HUES6 (cell line): ENCODE data around the gene ATP1B3.
"Not testable (repeated sequence)": the region's sequence is repeated elsewhere in the genome, so short reads cannot be mapped to it uniquely, and the experiment has no call there.

Experiments
- H3K27ac ChIP-seq: 2 replicates; pipeline ENCODE4 v1.7.0; 2013; ENCODE audit warnings: low read depth, mild to moderate bottlenecking, low read length, inconsistent platforms
- H3K27me3 ChIP-seq: 2 replicates; pipeline ENCODE4 v1.6.1; 2013; ENCODE audit warnings: low read length; ENCODE audit not compliant: control insufficient read depth, insufficient read depth
- H3K36me3 ChIP-seq: 2 replicates; pipeline ENCODE4 v1.6.1; 2013; ENCODE audit warnings: low read length; ENCODE audit not compliant: control insufficient read depth, insufficient read depth
- H3K4me1 ChIP-seq: 2 replicates; pipeline ENCODE4 v1.6.1; 2013; ENCODE audit warnings: low read length; ENCODE audit not compliant: control insufficient read depth, insufficient read depth
- H3K4me3 ChIP-seq: 2 replicates; pipeline ENCODE4 v1.5.1; 2013; ENCODE audit warnings: low read depth, low read length
- H3K9ac ChIP-seq: one replicate; pipeline ENCODE4 v1.6.1; 2013; ENCODE audit warnings: mild to moderate bottlenecking, low read length
- H3K9me3 ChIP-seq: 2 replicates; pipeline ENCODE4 v1.6.1; 2013; ENCODE audit warnings: low read depth, low read length; ENCODE audit not compliant: control insufficient read depth, insufficient read depth

Gene ATP1B3

DNA sequence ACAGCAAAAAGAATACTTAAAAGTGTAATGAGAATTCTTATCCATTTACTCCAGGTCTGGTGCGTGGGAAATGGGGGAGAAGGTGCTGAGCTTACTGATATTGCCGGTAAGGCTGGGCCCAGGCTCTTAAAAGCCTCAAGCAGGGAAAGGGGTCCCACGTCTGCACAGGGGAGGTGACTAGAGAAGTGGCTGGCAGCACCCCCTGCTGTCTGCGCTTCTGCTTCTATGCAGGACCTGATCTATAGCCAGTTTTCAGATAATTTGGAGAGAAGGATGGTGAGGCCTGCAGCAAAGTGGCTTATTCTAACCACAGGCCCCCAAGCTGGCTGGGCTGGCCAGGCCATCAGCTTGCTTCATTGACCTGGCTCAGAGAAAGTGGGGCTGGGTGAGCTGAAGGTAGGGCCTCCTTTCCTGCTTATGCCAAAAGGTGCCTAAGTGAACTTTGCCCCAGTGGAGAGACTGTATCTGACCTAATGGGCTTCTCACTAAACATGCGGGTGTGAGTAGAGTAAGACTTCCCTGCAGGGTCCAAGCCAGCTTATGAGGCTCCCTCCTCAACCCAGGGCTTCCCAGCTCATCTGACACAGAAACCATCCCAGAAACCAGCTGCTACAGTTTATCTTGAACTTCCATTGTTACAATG is 30.9 kb upstream of the ATP1B3 start:
- H3K9me3 ChIP-seq, result no peaks in the 10 kb centered on the region
- no peak overlapping the region for H3K9ac ChIP-seq
- H3K4me3 ChIP-seq, result no peak overlapping the region
- H3K4me1 ChIP-seq, result peaks cover 13% of the 10 kb centered on the region
- no peak overlapping the region for H3K27ac ChIP-seq
- no peaks in the 10 kb centered on the region for H3K36me3 ChIP-seq
- H3K27me3 ChIP-seq, result no peaks in the 10 kb centered on the region

DNA sequence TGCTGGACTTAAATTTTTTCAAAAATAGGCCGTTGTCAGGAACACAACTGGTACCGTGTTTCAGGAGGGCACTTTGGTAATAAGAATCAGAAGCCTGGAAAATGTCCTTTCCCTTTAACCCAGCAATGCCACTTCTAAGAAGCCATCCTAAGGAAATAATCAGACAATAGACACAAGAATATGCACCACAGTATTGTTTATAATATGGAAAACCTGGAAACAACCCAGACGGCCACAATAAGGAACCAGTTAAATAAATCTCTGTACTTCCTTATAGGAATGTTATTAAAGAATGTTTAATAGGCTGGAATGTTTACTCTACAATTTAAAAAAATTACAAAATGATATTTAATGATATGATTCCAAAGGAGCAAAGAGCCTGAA is 30.4 kb upstream of the ATP1B3 start:
- Histone ChIP-seq H3K4me1 (peaks cover 8% of the 10 kb centered on the region), H3K4me3 (no peak overlapping the region), H3K27me3 (no peaks in the 10 kb centered on the region), H3K27ac (no peak overlapping the region), H3K9ac (no peak overlapping the region), H3K36me3 (no peaks in the 10 kb centered on the region), H3K9me3 (no peaks in the 10 kb centered on the region)

GRCh38 chr3:141848159-141848748 is 28.2 kb upstream of the ATP1B3 start:
- H3K9ac ChIP-seq, H3K27me3 ChIP-seq, H3K9me3 ChIP-seq, H3K4me3 ChIP-seq, H3K27ac ChIP-seq, H3K4me1 ChIP-seq, H3K36me3 ChIP-seq: not testable (repeated sequence)

DNA sequence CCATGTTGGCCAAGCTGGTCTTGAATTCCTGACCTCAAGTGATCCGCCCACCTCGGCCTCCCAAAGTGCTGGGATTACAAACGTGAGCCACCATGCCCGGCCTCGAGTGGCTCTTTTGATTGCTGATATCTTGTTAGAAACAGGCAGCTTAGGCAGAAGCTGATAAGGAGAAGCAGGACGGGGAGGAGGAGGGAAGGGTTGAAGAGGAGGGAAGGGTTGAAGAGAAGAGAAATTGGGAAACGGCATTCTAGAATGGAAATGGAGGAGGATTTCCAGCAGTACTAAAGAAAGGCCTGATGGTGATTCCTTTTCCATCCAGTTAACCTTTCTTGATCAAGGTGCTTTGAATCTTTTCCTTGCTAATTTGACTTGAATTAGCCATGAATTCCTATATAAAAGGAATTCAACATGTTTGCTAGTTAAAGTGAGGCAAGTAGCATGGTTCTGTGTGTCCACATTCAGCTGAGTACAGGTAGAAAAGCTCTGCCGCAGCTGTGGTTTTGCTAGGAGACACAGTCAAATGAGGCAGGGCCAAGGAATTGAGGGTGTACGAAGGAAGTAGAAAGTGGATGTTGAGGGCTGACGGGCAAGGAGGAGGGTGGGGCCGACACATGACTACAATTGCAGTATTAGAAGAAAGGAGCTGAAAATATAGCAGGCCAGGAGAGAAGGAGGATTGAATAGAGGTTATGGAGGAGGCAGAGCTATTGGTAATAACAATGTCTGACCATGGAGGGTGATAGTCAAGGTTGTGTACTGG is 27.2 kb upstream of the ATP1B3 start:
- Histone ChIP-seq H3K36me3 (no peaks in the 10 kb centered on the region), H3K9me3 (no peaks in the 10 kb centered on the region), H3K9ac (no peak overlapping the region), H3K4me3 (no peak overlapping the region), H3K4me1 (peaks cover 5% of the 10 kb centered on the region; the same call in 1 of the 2 replicates), H3K27me3 (no peaks in the 10 kb centered on the region), H3K27ac (no peak overlapping the region)

DNA sequence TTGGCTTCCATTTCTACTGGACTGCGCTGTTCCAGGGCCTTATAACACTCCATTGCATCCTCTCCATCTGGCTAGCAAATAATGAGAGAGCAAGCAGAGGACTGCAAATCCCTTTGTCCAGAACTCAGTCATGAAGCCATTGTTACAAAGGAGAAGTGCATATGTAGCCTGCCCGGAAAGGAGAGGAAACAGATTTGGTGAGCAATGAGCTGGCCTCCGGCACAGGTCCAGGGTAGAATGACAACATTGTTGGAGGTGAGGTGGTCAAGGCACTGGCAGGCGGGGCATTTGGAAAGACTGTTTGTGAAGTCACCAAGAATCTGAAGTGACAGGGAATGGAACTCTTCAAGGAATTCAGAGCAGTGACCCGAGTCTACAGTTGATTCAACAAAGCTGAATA is 25.0 kb upstream of the ATP1B3 start:
- Histone ChIP-seq H3K9me3 (no peaks in the 10 kb centered on the region), H3K36me3 (no peaks in the 10 kb centered on the region), H3K9ac (no peak overlapping the region), H3K27ac (no peak overlapping the region), H3K4me3 (no peak overlapping the region), H3K4me1 (no peaks in the 10 kb centered on the region; the same call in 1 of the 2 replicates), H3K27me3 (no peaks in the 10 kb centered on the region)

- Histone ChIP-seq H3K9me3 (no peaks in the 10 kb centered on the region), H3K4me1 (no peaks in the 10 kb centered on the region; the same call in 1 of the 2 replicates), H3K27me3 (no peaks in the 10 kb centered on the region), H3K4me3 (no peak overlapping the region), H3K36me3 (no peaks in the 10 kb centered on the region), H3K27ac (no peak overlapping the region), H3K9ac (no peak overlapping the region)
These were observed 23.3 kb upstream of the ATP1B3 start for GRCh38 chr3:141853081-141853601.

DNA sequence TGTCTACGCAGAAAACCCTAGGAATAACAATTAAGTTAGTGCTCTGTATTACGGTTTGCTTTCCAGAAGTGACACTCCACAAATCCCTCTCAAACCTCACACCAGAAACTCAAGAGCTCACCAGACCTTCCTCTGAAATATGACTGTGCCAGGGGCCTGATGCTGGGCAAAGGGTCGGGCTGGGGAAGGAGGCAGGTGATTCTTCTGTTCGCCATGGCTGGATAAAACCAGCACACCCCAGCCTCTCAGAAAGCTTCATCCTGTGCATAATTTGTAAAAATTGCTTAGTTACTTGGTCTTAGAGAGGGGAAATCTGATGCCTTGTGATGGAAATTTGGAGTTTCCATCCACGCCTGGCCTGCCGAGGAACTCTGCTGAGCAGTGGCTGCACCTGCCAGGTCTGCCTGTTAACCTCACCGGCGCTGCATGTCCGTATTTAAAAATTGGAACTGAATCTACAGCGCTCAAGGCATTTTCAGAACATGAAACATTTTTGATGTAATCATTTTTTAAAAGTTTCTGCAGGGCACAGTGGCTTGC is 22.7 kb upstream of the ATP1B3 start:
- H3K36me3 ChIP-seq, result no peaks in the 10 kb centered on the region
- H3K27me3 ChIP-seq, result no peaks in the 10 kb centered on the region
- H3K9me3 ChIP-seq, result no peaks in the 10 kb centered on the region
- no peak overlapping the region for H3K27ac ChIP-seq
- H3K4me3 ChIP-seq, result no peak overlapping the region
- H3K4me1 ChIP-seq, result no peaks in the 10 kb centered on the region; the same call in 1 of the 2 replicates
- H3K9ac ChIP-seq, result no peak overlapping the region

DNA sequence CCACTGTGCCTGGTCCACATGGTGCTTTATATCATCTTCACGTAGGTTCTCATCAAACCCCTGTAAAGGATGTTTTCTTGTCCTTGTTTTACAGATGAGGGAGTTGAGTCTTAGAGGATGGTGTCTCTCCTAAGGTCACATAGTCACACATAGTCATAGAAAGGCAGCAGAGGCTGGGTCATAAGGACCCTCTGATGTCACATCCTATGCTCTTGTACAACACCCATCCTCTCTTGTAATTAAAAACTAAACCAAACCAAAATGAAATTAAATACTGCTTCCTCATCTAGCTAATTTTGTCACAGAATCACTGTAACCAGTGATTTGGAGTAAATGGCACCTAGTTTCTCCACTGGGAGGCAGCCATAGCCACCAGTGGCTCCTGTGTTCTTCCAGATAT is 21.8 kb upstream of the ATP1B3 start:
- Histone ChIP-seq H3K27ac (no peak overlapping the region), H3K4me1 (no peaks in the 10 kb centered on the region), H3K36me3 (no peaks in the 10 kb centered on the region), H3K9me3 (no peaks in the 10 kb centered on the region), H3K9ac (no peak overlapping the region), H3K4me3 (no peak overlapping the region), H3K27me3 (no peaks in the 10 kb centered on the region)

- H3K9me3 ChIP-seq, result no peaks in the 10 kb centered on the region
- no peak overlapping the region for H3K9ac ChIP-seq
- no peak overlapping the region for H3K27ac ChIP-seq
- no peak overlapping the region for H3K4me3 ChIP-seq
- H3K4me1 ChIP-seq, result no peaks in the 10 kb centered on the region; the same call in 1 of the 2 replicates
- no peaks in the 10 kb centered on the region for H3K36me3 ChIP-seq
- no peaks in the 10 kb centered on the region for H3K27me3 ChIP-seq
These were observed 18.1 kb upstream of the ATP1B3 start for GRCh38 chr3:141858312-141858711.

GRCh38 chr3:141859651-141860050 is 16.8 kb upstream of the ATP1B3 start:
- no peaks in the 10 kb centered on the region for H3K36me3 ChIP-seq
- no peak overlapping the region for H3K9ac ChIP-seq
- no peak overlapping the region for H3K4me3 ChIP-seq
- no peaks in the 10 kb centered on the region; the same call in 1 of the 2 replicates for H3K4me1 ChIP-seq
- no peaks in the 10 kb centered on the region for H3K27me3 ChIP-seq
- H3K27ac ChIP-seq, result no peak overlapping the region
- H3K9me3 ChIP-seq, result no peaks in the 10 kb centered on the region
